Prostate gland (tissue), 2 donors: ENCODE results near the gene COPS7A. TPM values are rescaled to one million over a fixed set of nuclear protein-coding genes. Genes with fewer than 3 reads are reported as not detected.
A peak's percentile ranks its signal among the peaks of the same experiment; 100 is the strongest.

Experiments
- DNase-seq: peaks from one replicate; pipeline ENCODE4 v3.0.0-alpha.2; 2019; ENCODE audit warnings: low spot score
- H3K27ac ChIP-seq, 2 donors: fragments of 200-600 bp; sonication (generic); 2 replicates each; pipeline ENCODE4 v1.5.1; 2017 to 2019
- H3K27me3 ChIP-seq: fragments of 200-600 bp; sonication (generic); replicated peaks from 2 replicates; pipeline ENCODE4 v1.5.1; 2019; ENCODE audit not compliant: insufficient read depth
- H3K36me3 ChIP-seq, 2 donors: fragments of 200-600 bp; sonication (generic); 1 replicate in 1 of 2; 2 replicates in 1 of 2; pipeline versions ENCODE4 v1.5.1 to v1.8.1; 2017 to 2019
- H3K4me1 ChIP-seq: fragments of 200-600 bp; sonication (generic); replicated peaks from 2 replicates; pipeline ENCODE4 v1.5.1; 2019
- H3K4me3 ChIP-seq, 2 donors: fragments of 200-600 bp; sonication (generic); 2 replicates each; pipeline ENCODE4 v1.5.1; 2017 to 2019
- H3K9me3 ChIP-seq: fragments of 200-600 bp; sonication (generic); 2 replicates; pipeline ENCODE4 v1.5.1; 2017
- POLR2A ChIP-seq: fragments of 450-650 bp; IDR thresholded peaks from one replicate; pipeline ENCODE4 v1.6.1; 2016; ENCODE audit warnings: antibody characterized with exemption, mild to moderate bottlenecking
- POLR2AphosphoS5 ChIP-seq: sonication (generic); formaldehyde crosslinking; IDR thresholded peaks from one replicate; pipeline ENCODE4 v1.6.1; 2017; ENCODE audit warnings: antibody characterized with exemption
- WGBS: methylation state at CpG from one replicate; pipeline ENCODE4 v1.1.5; 2018; 5-methylcytosine and 5-hydroxymethylcytosine counted together
- intact Hi-C: fragments of 100-400 bp; cut with DNase I; formaldehyde crosslinking; loops from one replicate; pipeline ENCODE4 v1.14.2; 2022
- total RNA-seq, 2 donors: library from RNA; depleted of rRNA; stranded (reverse); fragments of >200 nt; gene quantifications; one replicate each; pipeline ENCODE4 v1.1.0, GENCODE V29; 2016
- TF ChIP-seq, protein P1 (sequence below), 4 experiments: fragments of 200-600 bp in 2 of 4; fragments of 450-650 bp in 2 of 4; sonication (generic) in 2 of 4; IDR thresholded peaks; 1 replicate in 3 of 4; 2 replicates in 1 of 4; pipeline ENCODE4 v1.5.1; 2016 to 2019; ENCODE audit warnings: antibody characterized with exemption in 4 of 4, mild to moderate bottlenecking in 2 of 4, moderate library complexity in 2 of 4

COPS7A gene
- total RNA-seq, 2 donors from 2014 or later: 92.0 to 92.6 TPM

DNA sequence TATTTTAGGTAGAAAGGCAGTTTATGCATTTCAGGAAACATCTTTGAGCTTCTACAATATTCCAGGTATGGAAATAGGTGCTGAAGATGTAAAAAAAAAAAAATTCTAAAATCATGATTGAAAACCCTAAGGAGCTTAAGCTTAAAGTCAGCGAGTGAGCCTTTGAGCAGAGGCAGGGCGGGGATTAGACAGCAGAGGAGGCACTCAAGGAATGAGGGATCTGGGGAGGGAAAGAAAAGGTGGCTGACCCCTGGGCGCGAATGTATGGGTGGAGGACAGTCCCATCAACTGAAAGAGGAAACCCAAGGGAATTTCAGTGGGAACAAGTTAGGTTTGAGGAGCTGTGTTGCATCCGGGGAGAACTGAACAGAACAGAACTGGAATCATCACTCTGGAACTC is 35.9 kb downstream of the COPS7A start:
- H3K4me3 ChIP-seq: no peak overlapping the region
- H3K9me3 ChIP-seq: no peaks in the 10 kb centered on the region
- WGBS: 88% methylated on average over 5 of the region's 5 CpGs
- DNase-seq: no peak
- peaks cover 3% of the 10 kb centered on the region for H3K4me1 ChIP-seq
- H3K27me3 ChIP-seq: no peaks in the 10 kb centered on the region
- intact Hi-C loops: no loop called here
- TF ChIP-seq POLR2A: no peak
- no peak for TF ChIP-seq POLR2AphosphoS5
- TF ChIP-seq, protein P1, sequence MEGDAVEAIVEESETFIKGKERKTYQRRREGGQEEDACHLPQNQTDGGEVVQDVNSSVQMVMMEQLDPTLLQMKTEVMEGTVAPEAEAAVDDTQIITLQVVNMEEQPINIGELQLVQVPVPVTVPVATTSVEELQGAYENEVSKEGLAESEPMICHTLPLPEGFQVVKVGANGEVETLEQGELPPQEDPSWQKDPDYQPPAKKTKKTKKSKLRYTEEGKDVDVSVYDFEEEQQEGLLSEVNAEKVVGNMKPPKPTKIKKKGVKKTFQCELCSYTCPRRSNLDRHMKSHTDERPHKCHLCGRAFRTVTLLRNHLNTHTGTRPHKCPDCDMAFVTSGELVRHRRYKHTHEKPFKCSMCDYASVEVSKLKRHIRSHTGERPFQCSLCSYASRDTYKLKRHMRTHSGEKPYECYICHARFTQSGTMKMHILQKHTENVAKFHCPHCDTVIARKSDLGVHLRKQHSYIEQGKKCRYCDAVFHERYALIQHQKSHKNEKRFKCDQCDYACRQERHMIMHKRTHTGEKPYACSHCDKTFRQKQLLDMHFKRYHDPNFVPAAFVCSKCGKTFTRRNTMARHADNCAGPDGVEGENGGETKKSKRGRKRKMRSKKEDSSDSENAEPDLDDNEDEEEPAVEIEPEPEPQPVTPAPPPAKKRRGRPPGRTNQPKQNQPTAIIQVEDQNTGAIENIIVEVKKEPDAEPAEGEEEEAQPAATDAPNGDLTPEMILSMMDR (IDR thresholded peaks at IDR 0.05): no peak
- peak overlapping the region; percentile 54 to 66 for H3K27ac ChIP-seq
- H3K36me3 ChIP-seq: no peaks in the 10 kb centered on the region

DNA sequence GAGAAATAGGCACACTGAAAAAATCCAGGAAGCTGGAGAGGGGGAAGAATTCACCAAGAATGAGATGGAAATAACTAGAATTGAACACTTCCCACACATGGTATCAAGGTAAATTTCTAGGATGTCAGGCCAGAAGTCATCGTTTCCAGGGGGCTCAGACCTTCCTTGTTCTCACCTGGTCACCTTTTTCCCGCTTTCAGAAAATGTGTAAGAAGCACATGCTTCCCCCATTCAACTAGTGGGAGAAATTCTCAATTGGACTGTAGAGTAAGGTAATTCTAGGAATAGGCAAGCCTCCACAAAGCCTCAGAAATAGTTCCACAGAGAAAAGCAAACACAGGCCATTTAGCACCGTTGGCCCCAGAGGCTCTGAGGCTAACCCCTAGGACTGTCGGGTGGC is 39.5 kb downstream of the COPS7A start:
- H3K27ac ChIP-seq: peak overlapping the region; percentile 92 to 99
- no peaks in the 10 kb centered on the region for H3K9me3 ChIP-seq
- TF ChIP-seq, protein P1 (IDR thresholded peaks at IDR 0.05): no peak
- TF ChIP-seq POLR2AphosphoS5: no peak
- TF ChIP-seq POLR2A: no peak
- H3K36me3 ChIP-seq: no peaks in the 10 kb centered on the region
- H3K27me3 ChIP-seq: no peaks in the 10 kb centered on the region
- intact Hi-C loops: no loop called here
- 37% methylated on average over 4 of the region's 4 CpGs for WGBS
- no peak for DNase-seq
- peaks cover 6% of the 10 kb centered on the region for H3K4me1 ChIP-seq
- no peak overlapping the region for H3K4me3 ChIP-seq

DNA sequence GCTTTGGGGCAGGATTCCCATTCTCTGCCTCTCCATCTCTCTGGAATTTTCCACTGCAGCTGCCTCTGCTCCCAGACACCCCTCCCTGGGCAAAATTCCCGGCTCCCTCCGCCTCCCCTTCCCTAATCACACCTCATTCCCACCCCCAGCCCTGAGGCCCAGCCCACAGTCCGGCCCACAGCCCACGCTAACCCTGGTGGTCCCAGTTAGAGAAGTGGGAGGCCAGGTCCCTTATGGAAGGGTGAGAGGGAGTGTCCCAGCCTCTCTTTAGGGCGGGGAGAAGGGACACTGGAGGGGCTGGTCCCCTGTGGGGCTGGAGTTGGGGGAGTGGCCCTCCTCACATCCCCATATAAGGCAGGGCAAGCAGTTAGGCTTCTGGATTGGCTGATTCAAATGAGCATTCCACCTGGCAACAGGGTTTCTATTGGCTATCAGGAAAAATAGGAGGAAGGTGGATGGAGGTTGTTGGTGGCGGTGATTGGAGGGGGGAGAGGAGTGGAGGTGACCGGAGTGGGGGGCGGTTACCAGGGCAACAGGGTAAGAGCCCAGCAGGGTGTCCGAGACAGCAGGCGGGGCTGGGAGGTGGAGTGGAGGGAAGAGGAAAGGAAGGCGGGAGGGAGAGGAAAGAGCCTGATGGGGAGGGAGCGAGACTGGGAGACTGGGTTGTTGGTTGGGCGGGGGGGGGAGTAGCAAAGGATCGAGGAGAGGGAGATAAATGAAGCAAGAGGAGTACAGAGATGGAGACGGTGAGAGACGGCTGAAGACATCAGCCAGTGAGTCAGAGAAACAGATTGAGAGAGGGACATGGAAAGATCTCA is 40.4 kb downstream of the COPS7A start:
- WGBS: 2% methylated on average over 16 of the region's 16 CpGs
- TF ChIP-seq, protein P1 (IDR thresholded peaks at IDR 0.05): no peak
- TF ChIP-seq POLR2A (peak; percentile 46), POLR2AphosphoS5 (peak; percentile 94)
- Histone ChIP-seq H3K4me1 (peaks cover 11% of the 10 kb centered on the region), H3K4me3 (peak overlapping the region; percentile 6 to 17), H3K36me3 (no peaks in the 10 kb centered on the region), H3K27ac (peak overlapping the region; percentile 92 to 99), H3K27me3 (no peaks in the 10 kb centered on the region), H3K9me3 (no peaks in the 10 kb centered on the region)
- DNase-seq: peak; percentile 96
- intact Hi-C loops: no loop called here

DNA sequence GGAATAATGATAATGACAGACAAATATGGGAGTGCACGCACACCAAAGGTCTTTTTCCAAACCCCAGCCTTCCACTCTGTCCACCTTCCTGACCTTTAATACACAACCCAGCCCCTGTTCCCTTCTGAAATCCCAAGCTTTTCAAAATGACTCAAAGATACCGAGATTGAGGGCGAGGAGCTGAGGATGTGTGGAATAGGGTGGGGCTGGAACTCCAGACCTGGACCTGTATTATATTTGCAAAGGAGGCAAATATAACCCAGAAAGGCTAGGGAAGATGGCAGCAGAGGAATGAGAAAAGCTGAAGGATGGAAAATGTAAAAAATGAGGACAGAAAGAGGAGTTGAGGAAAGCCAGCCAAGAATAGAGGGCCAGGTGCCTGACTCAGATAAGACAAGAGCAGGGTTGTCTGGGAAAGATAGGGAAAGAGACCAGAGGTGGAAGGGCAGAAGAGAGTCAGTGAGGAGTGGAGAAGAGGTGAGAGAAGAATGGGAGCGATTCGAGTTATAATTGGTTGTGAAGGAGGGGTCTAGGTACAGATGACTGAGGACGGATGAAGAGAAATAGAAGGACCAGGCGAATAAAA is 41.3 kb downstream of the COPS7A start:
- Histone ChIP-seq H3K4me3 (peak overlapping the region; percentile 89 to 91), H3K4me1 (peaks cover 12% of the 10 kb centered on the region), H3K36me3 (peaks cover 0 to 2% of the 10 kb centered on the region in 2 donors), H3K9me3 (no peaks in the 10 kb centered on the region), H3K27me3 (no peaks in the 10 kb centered on the region), H3K27ac (peak overlapping the region; percentile 92 to 99)
- DNase-seq: no peak
- no peak for TF ChIP-seq POLR2AphosphoS5
- no peak for TF ChIP-seq POLR2A
- TF ChIP-seq, protein P1 (IDR thresholded peaks at IDR 0.05): no peak
- intact Hi-C loops: loop anchor here (5.0 kb wide), 2 partner anchors 62 to 153 kb away; partner anchors contain the start of gene P3H3
- 25% methylated on average over 7 of the region's 7 CpGs for WGBS
